ENCODE data around the gene NPC1. TPM values are rescaled to one million over a fixed set of nuclear protein-coding genes. Genes with fewer than 3 reads are reported as not detected.
A peak's percentile ranks its signal among the peaks of the same experiment; 100 is the strongest.

Gene NPC1
- total RNA-seq: 10 to 100 TPM; 62.8 to 96.4 (median 77.3) TPM

DNA sequence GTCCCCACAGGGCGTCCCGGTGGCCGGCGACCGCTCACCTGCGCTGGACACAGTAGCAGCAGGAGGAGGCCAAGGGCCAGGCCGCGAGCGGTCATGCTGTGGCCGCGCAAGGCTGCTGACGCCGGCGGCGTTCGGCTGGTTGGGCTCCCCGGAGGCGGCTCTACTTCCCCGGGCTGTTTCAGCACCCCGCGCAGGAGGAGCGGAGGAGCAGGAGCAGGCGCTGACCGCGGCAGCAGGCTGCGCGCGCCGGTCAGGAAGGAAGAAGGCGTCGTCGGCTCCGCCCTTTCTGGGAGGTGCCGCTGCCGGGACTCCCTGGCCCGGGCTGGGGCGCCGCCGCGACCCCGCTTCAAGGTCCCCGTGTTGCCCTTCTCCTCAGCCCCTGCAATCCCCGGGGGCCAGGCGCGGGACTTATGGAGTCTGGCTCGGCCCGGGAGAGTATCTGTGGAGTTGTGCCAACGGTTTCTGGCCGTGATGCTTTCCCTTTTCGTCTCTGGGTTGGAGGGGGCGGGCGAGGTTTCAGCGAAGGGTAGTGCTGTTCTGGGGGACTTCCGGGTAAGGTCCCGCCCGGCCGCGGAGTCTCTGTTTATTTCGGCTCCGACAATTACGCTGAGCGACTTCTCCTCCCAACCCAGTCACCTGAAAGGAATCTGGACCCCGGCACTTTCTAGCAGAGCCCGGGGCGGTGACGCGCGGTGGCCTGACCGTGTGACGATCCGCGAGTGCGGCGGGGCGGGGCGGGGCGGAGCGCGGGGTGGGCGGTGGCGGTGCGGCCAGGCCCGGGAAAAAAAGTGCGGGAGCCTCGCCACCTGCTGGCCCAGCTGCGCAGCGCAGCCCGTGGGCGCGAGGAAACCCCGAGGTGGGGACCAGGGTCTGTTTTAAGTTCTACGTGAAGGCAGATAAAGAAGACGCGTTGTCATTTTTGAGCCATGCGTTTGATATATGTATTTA lies at the start of gene NPC1:
Gene NPC1 (minus strand): TSS at position 258 of the 948 bp plus-strand sequence. CDS start 163 bp downstream, at position 95.
- peak; percentile 70 to 98 for TF ChIP-seq EP300 (IDR thresholded peaks at IDR 0.05)
- peak; percentile 68 to 91 for TF ChIP-seq POLR2A (IDR thresholded peaks at IDR 0.05)
- TF ChIP-seq, protein P1, sequence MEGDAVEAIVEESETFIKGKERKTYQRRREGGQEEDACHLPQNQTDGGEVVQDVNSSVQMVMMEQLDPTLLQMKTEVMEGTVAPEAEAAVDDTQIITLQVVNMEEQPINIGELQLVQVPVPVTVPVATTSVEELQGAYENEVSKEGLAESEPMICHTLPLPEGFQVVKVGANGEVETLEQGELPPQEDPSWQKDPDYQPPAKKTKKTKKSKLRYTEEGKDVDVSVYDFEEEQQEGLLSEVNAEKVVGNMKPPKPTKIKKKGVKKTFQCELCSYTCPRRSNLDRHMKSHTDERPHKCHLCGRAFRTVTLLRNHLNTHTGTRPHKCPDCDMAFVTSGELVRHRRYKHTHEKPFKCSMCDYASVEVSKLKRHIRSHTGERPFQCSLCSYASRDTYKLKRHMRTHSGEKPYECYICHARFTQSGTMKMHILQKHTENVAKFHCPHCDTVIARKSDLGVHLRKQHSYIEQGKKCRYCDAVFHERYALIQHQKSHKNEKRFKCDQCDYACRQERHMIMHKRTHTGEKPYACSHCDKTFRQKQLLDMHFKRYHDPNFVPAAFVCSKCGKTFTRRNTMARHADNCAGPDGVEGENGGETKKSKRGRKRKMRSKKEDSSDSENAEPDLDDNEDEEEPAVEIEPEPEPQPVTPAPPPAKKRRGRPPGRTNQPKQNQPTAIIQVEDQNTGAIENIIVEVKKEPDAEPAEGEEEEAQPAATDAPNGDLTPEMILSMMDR (IDR thresholded peaks at IDR 0.05): peak; percentile 90 to 99 (median 98)
- Histone ChIP-seq H3K36me3 (no peaks in the 10 kb centered on the region), H3K9me3 (no peaks in the 10 kb centered on the region), H3K27me3 (no peaks in the 10 kb centered on the region), H3K27ac (peak within 1 kb of the TSS; percentile 97 to 100 (median 98)), H3K4me3 (peak within 1 kb of the TSS; percentile 59 to 93 (median 85)), H3K4me1 (peaks cover 0 to 45% (median 21%) of the 10 kb centered on the region in 4 donors)
- 0 to 1% methylated on average over 67 to 73 of the region's 95 CpGs for WGBS, 2 donors
- peak; percentile 84 to 85 for DNase-seq (ENCODE audit: low spot score in 2 of 2)

DNA sequence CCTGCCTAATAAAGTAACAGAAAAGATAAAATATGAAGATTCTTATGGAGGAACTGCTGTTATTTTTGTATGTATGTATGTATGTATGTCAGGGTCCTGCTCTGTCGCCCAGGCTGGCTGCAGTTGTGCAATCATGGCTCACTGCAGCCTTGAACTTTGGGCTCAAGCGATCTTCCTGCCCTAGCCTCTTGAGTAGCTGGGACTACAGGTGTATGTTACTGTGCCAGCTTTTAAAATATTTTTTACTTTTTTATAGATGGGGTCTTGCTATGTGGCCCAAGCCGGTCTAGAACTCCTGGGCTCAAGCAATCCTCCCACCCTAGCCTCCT lies 49.7 kb upstream of the NPC1 start:
- H3K27me3 ChIP-seq: no peaks in the 10 kb centered on the region
- H3K36me3 ChIP-seq: no peaks in the 10 kb centered on the region
- WGBS, 2 donors: 93 to 97% methylated on average over 3 of the region's 3 CpGs
- peaks cover 0 to 7% (median 0%) of the 10 kb centered on the region in 4 donors for H3K4me1 ChIP-seq
- H3K9me3 ChIP-seq: no peaks in the 10 kb centered on the region
- TF ChIP-seq, protein P1 (IDR thresholded peaks at IDR 0.05): no peak
- no peak for TF ChIP-seq POLR2A (IDR thresholded peaks at IDR 0.05)
- TF ChIP-seq EP300 (IDR thresholded peaks at IDR 0.05): no peak
- no peak overlapping the region for H3K4me3 ChIP-seq
- DNase-seq (ENCODE audit: low spot score in 2 of 2): no peak
- H3K27ac ChIP-seq: no peak overlapping the region

DNA sequence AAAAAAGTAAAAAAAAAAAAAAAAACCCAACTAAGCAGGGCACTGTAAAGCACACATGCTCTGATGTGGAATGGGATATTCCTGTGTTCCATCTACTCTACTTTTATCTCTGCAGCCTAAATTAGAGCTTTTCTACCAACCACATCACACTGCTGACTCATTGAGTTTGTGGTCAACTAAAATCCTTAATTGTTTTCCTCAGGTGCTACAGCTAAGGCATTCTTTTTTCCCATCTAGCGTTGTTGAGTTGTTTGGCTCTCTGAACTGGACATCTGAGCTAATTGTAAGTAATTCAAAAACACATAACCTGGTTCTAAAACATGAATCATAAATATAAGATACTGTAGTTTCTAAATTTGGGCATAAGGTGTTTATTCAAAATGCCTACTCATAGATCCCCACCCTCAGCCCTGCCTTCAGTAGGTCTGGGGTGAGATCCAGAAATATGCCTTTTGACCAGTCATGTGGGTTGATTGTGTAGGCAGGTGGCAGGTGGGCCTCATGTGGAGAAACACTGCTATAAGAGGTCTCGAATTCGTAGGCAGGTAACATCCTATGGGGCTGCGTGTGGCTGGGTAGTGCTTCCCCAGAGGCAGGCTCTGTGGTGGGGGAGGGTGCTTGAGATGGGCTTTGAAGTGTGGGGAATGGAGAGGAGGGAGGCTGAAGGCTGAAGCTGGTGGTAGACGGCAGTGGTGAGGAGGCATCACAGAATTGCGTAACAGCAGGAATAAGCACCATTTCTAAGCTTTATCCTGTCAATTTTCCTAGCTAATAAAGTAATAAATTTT lies 49.2 kb upstream of the NPC1 start:
- no peaks in the 10 kb centered on the region for H3K27me3 ChIP-seq
- H3K9me3 ChIP-seq: no peaks in the 10 kb centered on the region
- 74 to 80% methylated on average over 6 of the region's 6 CpGs for WGBS, 2 donors
- H3K4me1 ChIP-seq: peaks cover 0 to 7% (median 0%) of the 10 kb centered on the region in 4 donors
- no peak for DNase-seq (ENCODE audit: low spot score in 2 of 2)
- no peak overlapping the region for H3K4me3 ChIP-seq
- no peak overlapping the region for H3K27ac ChIP-seq
- TF ChIP-seq, protein P1 (IDR thresholded peaks at IDR 0.05): no peak
- TF ChIP-seq POLR2A (IDR thresholded peaks at IDR 0.05) (no peak), EP300 (IDR thresholded peaks at IDR 0.05) (no peak)
- H3K36me3 ChIP-seq: no peaks in the 10 kb centered on the region

DNA sequence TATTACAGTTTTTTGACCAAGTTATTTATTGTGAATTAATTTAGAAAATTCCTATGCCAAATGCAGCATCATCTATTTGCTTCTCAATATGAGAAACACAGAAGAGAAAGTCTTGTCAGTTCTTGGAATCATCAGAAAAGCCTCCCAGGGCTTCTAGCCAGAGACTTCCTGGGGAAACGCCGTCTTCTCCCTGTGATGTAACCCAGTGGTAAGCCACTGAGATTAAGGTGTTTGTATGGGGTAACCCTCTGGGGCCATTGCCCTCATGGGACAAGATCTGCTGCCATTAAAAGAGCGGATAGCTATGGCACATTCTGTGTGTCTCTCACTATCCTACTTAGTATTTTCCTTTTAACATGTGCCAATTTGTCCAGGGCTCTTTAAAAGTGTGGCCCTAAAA lies 48.4 kb upstream of the NPC1 start:
- Histone ChIP-seq H3K36me3 (no peaks in the 10 kb centered on the region), H3K9me3 (no peaks in the 10 kb centered on the region), H3K27me3 (no peaks in the 10 kb centered on the region), H3K4me1 (peaks cover 0 to 7% (median 0%) of the 10 kb centered on the region in 4 donors), H3K4me3 (no peak overlapping the region), H3K27ac (no peak overlapping the region)
- TF ChIP-seq POLR2A (IDR thresholded peaks at IDR 0.05) (no peak), EP300 (IDR thresholded peaks at IDR 0.05) (no peak)
- TF ChIP-seq, protein P1 (IDR thresholded peaks at IDR 0.05): no peak
- DNase-seq (ENCODE audit: low spot score in 2 of 2): no peak
- WGBS, 2 donors: 57 to 78% methylated on average over 3 of the region's 3 CpGs
